Stimulated activated CD8-positive, alpha-beta memory T cell treated with anti-CD3 and anti-CD28 coated beads, Interleukin-7, amount 100 ng/mL, for 1 hour (primary cell): ENCODE results near the gene NADK2.

Experiments
- DNase-seq, 2 donors: peaks; one replicate each; pipeline ENCODE4 v3.0.0-alpha.2; 2020; ENCODE audit warnings: low read depth in 2 of 2

The NADK2 gene

DNA sequence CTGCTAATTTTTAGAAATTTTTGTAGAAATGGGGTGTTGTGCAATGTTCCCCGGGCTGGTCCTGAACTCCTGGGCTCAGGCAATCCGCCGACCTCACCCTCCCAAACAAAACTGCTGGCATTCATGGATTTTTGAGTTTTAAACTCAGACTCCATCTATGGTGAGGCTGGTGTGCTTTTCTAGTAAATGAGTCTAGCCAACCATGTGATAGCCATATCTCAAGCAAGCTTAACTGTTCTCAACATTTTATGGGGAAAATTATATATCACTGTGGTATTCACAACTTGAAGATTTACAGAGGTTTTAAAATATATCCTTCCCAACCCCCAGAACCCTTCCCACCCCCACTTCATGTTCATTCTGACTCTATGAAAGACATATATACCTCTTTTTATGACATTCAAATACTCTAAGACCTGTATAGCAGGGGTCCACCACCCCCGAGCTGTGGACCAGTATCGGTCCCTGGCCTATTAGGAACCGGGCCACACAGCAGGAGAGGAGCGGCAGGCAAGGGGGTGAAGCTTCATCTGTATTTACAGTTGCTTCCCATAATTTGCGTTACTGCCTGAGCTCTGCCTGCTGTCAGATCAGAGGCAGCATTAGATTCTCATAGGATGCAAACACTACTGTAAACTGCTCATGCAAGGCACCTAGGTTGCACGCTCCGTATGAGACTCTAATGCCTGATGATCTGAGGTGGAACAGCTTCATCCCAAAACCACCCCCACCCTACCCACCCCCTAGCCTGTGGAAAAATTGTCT is 4.5 kb upstream of the NADK2 start:
- no peak for DNase-seq

GRCh38 chr5:36244076-36244475 is 2.4 kb upstream of the NADK2 start:
- DNase-seq: no peak

- DNase-seq: no peak
Observed at GRCh38 chr5:36243653-36244052, 1.9 kb upstream of the NADK2 start.

DNA sequence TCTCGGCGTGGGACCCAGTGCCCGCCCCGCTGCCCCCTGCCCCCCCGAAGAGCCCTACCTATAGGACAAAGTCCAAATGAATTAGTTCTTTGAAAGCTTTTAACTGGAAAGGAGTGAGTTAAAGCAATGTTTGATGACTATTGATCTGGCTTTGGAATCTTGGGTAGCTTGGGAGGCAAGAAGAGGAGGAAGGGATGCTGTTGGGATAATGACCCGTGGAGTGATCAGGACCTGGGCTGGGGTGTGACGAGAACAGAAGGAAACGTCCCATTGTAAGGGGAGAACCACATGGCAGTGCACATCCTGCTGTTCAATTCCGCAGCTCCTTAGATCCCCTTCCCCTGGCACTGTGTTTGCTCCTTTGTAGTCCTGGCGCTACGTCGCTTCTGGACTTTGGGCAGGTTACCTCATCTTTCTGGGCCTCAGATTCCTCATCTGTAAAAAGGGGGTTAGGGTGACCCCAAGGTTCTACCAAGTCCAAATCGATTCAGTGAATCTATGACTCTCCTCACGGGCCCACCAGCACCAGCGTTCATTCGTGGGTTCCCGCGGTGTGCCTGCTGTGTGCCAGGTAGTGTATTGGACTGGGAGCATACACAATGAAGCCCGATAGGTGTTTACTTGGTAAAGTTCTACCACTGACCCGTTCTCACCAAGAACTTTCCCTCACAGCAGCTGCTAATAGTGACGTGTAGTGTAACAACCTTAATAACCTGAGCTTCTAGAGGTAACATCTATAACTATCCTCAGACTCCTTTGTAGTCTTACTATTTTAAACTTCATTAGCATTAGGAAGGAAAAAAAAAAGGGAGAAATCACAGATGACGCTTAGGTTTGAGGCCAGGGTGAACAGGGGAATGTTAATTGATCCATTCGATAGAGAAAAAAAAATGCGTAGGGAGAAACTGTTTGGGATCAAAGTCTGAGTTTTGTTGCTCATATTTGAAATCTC is 1.1 kb upstream of the NADK2 start:
- DNase-seq: no peak

DNA sequence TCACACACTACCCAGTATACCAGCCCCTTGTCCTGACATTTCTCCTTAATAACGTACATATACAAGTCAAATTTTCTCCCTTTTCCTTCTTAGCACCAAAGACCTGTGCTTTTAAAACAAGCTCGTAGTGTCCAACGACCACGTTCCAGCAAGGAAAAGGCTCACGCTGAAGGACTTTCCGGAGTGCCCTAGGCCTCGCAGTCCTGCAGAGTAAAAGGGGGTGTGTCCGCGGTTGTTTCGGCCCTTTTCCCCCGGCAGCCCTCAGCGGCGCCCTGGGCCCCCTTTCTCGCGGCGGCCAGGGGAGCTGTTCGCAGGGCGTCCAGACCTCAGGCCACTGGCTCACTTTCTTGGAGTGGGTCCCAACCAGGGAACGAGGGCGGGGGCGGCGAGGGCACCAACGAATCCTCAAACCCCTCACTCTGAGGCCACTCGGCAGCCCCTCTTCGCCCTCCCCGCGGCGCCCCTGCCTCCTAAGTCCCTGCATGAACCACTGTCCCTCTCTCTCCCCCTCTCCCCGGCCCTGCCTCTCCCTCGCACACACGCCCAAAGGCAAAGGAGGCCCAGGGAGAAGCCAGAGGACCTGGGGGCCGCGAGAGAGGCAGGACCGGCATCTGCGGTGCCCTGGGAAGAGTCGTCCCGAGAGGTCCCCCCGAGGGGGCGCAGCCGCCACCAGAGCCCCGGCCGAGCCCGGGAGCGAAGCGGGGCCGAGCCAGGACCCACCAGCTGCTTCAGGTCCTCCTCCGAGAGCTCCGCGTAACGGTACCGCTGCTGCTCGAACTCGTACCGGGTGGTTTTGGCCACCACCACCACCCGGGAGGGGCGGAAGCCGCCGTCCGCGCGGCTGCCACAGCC is 720 bp downstream of the NADK2 start:
- no peak for DNase-seq

DNA sequence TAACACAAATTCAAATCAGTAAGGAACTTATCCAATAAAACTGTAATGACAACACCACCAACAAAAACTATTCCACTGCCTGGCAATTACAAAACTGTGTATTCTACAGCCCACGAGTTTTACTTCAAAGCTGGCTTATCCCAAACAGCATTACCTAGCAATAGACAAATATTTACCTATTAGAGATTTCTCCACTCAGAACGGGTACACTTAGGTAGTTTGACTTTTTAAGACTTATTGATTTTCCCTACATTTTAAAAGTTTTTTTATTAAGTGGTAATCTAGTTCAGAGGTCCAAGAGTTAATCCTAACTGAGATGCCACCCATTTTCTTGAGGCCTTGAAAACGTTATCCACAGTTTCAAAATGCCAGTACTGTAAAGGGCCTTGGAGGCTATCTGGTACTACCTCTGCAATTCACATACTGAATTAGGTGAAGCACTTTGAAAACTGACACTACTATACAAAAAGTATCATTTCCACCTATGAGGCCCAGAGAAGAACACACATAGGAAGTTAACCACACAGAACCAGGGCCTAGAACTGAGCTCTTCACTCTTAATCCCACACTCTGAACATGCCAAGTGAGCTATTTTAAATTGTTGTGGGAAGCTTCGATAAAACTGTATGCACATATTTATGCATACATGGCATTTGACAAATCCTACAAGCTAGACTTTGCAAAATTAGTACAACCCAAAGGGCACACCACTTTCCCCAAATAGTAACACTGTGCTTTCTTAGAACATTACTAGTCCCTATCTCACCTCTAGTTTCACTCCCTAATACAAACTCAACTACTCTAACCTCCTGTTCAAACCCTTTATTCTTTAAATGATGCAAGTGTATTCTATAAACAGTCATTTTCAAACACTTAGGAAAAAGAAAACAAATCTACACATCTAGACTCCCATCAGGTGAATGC is 2.1 kb downstream of the NADK2 start:
- DNase-seq: no peak

- DNase-seq: no peak
Observed at GRCh38 chr5:36238502-36239295, 3.0 kb downstream of the NADK2 start.

GRCh38 chr5:36237751-36238150 is 4.0 kb downstream of the NADK2 start:
- no peak for DNase-seq

GRCh38 chr5:36236801-36237200 is 4.9 kb downstream of the NADK2 start:
- no peak for DNase-seq

GRCh38 chr5:36232533-36232932 is 9.2 kb downstream of the NADK2 start:
- no peak for DNase-seq

DNA sequence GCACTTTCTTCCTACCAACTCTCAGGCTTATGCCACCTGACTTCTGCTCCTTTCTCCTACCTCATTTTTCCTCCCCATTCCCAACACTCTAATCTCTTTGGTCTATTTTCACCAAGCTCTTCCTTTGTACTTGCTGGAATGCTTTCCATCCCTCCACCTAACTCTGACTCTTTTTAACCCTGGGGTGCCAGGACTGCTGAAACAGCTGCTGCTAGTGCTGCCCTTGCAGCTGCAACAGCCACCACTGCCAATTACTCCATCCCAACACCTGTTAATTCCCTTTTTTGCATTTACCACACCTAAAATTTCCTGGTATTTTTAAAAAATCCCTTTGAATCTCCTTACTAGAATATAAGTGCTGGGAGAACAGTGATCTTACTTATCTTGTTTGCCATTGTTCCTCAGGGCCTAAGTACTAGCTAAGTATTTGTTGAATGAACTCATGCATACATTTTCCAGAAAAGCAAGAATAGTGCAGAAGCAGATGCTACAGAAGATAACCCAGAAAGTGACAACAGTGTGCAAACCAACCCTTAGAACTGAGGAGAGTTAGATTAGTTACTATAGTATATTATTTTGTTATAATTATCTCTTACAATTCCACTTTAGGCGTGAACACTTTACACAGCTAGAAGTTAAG is 11.5 kb downstream of the NADK2 start:
- DNase-seq: no peak

- DNase-seq: no peak
Observed at GRCh38 chr5:36228505-36228904, 13.2 kb downstream of the NADK2 start.

GRCh38 chr5:36227046-36227445 is 14.7 kb downstream of the NADK2 start:
- no peak for DNase-seq

GRCh38 chr5:36222620-36223019 is 19.1 kb downstream of the NADK2 start:
- no peak for DNase-seq

GRCh38 chr5:36217988-36218387 is 23.7 kb downstream of the NADK2 start:
- no peak for DNase-seq

- DNase-seq: no peak
Observed at GRCh38 chr5:36217567-36217966, 24.2 kb downstream of the NADK2 start.

DNA sequence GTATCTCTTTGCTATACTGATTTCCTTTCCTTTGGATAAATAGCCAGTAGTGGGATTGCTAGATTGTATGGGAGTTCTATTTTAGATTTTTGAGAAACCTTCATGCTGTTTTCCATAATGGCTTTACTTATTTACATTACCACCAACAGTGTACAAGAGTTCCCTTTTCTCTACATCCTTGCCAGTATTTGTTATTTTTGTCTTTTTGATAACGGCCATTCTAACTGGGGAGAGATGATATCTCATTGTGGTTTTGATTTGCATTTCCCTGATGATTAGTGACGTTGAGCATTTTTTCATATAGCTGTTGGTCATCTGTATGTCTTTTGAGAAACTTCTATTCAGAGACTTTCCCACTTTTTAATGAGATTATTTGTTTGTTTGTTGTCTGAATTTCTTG is 25.8 kb downstream of the NADK2 start:
- no peak for DNase-seq

DNA sequence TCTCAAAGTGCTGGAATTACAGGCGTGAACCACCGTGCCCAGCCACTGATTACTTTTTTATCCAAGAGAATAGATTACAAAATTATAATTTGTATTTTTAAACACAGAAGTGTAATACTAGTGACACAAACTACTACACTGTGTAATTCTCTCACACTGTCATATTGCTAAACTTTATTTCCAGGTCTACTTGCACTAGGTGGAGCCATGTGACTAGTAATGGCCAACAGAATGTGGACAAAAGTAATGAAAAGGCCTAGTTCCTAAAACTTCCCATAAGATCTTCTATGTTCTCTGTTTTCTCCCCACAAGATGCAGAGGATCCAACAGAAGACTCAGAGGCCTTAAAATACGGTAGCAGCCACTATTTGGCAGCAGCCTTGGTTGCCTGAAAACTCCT is 27.3 kb downstream of the NADK2 start:
- DNase-seq: no peak

- no peak for DNase-seq
Observed at GRCh38 chr5:36209664-36210063, 32.1 kb downstream of the NADK2 start.

- DNase-seq: no peak
Observed at GRCh38 chr5:36208786-36209185, 32.9 kb downstream of the NADK2 start.
